ENCODE measurements around the gene C17orf114.

Gene C17orf114

DNA sequence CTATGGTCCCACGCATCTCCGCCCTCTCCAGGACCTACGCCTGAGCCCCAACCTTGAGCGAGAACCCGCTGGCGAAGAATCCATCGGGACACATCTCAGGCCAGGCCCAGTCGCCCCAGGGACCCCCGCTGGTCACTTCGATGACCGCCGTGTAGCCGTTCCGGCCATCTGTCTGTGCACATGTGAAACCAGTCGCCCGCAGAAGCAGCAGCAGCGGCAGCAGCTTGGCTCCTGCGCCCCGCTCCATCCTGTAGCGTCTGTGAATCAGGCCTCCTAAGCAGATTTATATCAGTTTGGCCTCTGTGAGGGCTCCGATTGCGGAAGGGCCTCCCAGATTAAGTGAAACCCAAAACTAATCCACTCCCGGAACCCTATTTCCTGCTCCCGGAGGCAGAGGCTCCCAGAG, 16.0 kb downstream of the C17orf114 start, which contains the start of gene VMO1:
Gene VMO1, minus strand, starts transcription at position 259 of the 406 bp plus-strand sequence. Its CDS starts 12 bp downstream, at position 247.
- Mint-ChIP-seq H3K27me3 (peaks cover 63% of the 10 kb centered on the region), H3K36me3 (ENCODE audit: low read depth) (peaks cover 2% of the 10 kb centered on the region), H3K9me3 (no peaks in the 10 kb centered on the region), H3K4me3 (peak within 1 kb of the TSS; percentile 45), H3K27ac (no peak within 1 kb of the TSS), H3K4me1 (peaks cover 25% of the 10 kb centered on the region)
- ATAC-seq (no peak), DNase-seq (no peak)

DNA sequence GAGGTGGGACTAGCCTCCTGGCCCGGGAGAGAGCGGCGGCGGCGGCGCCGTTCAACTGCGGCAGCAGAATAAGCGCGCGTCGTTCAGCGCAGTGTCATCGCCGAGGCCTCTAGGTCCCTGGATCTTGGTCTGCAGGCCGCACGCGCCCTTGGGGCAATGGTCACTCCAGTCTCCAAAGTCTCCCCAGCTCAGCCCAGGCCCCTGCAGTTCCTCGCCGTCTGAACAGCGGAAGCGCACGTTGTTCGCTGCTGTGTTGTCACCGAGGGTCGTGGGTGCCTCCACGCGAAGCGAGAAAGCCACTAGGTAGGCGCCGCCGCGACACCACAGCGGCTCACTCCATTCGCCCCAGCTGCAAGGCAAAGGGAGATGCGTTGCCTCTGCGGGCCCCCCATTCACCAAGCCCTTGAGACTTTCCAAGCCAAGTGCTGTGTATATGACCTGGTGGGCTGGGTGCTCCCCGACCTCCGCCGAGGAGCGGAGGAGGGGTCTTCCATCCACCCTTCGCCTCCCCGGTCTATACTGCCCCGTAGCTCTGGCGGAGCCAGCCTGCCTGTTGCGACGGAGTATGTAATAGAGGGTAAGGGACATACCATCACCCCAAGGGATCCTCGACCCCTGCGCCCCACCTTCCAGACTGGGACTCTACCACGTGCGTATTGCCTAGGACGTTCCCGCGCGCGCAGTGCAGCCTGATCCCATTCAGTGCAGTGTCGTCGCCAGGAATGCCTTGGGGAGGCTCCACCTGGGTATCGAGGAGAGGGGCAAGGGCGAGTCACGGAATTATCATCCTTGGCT, 16.6 kb downstream of the C17orf114 start:
- Mint-ChIP-seq H3K4me3 (peak overlapping the region; percentile 45), H3K36me3 (ENCODE audit: low read depth) (peaks cover 2% of the 10 kb centered on the region), H3K9me3 (no peaks in the 10 kb centered on the region), H3K27ac (no peak overlapping the region), H3K4me1 (peaks cover 19% of the 10 kb centered on the region), H3K27me3 (peaks cover 68% of the 10 kb centered on the region)
- no peak for ATAC-seq
- no peak for DNase-seq

DNA sequence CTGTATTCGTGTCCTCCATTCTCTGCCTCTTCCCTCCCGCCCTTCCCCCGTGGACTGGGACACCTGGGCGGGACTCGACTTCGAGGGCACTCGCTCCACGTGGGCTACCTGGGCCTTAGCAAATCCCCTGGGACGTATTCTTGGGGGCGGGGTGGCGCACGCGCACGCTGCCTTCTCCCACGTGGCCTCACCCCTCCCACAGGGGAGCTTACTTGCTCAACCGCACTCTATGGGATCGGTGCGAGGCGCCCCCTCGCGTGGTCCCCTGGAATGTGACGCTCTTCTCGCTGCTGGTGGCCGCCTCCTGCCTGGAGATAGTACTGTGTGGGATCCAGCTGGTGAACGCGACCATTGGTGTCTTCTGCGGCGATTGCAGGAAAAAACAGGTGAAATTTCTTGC, 19.5 kb downstream of the C17orf114 start:
- DNase-seq = no peak
- peak; percentile 39 for ATAC-seq
- Mint-ChIP-seq H3K4me3 (no peak overlapping the region), H3K36me3 (ENCODE audit: low read depth) (no peaks in the 10 kb centered on the region), H3K9me3 (no peaks in the 10 kb centered on the region), H3K27me3 (peaks cover 68% of the 10 kb centered on the region), H3K27ac (no peak overlapping the region), H3K4me1 (peaks cover 14% of the 10 kb centered on the region)

- Mint-ChIP-seq H3K4me1 (peaks cover 2% of the 10 kb centered on the region), H3K36me3 (ENCODE audit: low read depth) (no peaks in the 10 kb centered on the region), H3K9me3 (no peaks in the 10 kb centered on the region), H3K4me3 (no peak overlapping the region), H3K27me3 (peaks cover 47% of the 10 kb centered on the region), H3K27ac (no peak overlapping the region)
- ATAC-seq (no peak), DNase-seq (no peak)
Measured at GRCh38 chr17:4780325-4780955, 21.7 kb downstream of the C17orf114 start.

- Mint-ChIP-seq H3K4me1 (no peaks in the 10 kb centered on the region), H3K4me3 (no peak overlapping the region), H3K27me3 (peaks cover 28% of the 10 kb centered on the region), H3K27ac (no peak overlapping the region), H3K36me3 (ENCODE audit: low read depth) (no peaks in the 10 kb centered on the region), H3K9me3 (no peaks in the 10 kb centered on the region)
- DNase-seq (no peak), ATAC-seq (no peak)
Measured at GRCh38 chr17:4777969-4778760, 24.0 kb downstream of the C17orf114 start.

GRCh38 chr17:4772235-4772613, 29.9 kb downstream of the C17orf114 start:
- Mint-ChIP-seq H3K27ac (no peak overlapping the region), H3K27me3 (peaks cover 4% of the 10 kb centered on the region), H3K4me3 (no peak overlapping the region), H3K4me1 (peaks cover 5% of the 10 kb centered on the region), H3K9me3 (no peaks in the 10 kb centered on the region), H3K36me3 (ENCODE audit: low read depth) (no peaks in the 10 kb centered on the region)
- ATAC-seq = no peak
- DNase-seq = no peak

DNA sequence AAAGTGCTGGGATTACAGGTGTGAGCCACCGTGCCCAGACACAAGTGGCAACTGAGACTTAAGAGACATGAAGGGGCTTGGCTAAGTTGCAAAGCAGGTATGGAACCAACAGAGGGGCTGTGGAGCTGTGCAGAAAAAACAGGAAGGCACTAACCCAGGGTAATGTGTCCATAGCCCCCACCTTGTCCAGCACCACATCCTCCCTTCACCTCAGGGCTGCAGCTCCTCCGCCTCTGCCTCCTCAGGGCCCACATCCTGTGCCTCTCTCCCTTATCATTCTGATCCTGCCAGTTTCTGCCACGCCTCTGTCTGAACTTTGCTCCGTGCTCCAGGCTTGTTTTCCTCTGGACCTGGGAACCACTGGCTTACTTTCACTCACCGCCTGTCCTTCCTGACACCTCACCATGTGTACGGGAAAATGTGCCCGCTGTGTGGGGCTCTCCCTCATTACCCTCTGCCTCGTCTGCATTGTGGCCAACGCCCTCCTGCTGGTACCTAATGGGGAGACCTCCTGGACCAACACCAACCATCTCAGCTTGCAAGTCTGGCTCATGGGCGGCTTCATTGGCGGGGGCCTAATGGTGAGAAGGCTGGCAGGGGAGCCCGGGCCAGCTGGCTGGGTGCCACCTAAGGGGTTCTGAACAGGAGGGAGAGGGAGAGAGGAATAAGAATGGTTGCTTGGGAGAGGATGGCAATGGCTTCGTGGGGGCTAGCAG, 30.5 kb downstream of the C17orf114 start, which contains the start of gene TM4SF5:
Gene TM4SF5, plus strand, starts transcription at position 368 of the 716 bp plus-strand sequence. Its CDS starts 37 bp downstream, at position 405.
- Mint-ChIP-seq H3K36me3 (ENCODE audit: low read depth) (no peaks in the 10 kb centered on the region), H3K4me1 (peaks cover 5% of the 10 kb centered on the region), H3K27ac (peak within 1 kb of the TSS; percentile 37), H3K9me3 (no peaks in the 10 kb centered on the region), H3K27me3 (peaks cover 4% of the 10 kb centered on the region), H3K4me3 (no peak within 1 kb of the TSS)
- ATAC-seq (no peak), DNase-seq (no peak)

DNA sequence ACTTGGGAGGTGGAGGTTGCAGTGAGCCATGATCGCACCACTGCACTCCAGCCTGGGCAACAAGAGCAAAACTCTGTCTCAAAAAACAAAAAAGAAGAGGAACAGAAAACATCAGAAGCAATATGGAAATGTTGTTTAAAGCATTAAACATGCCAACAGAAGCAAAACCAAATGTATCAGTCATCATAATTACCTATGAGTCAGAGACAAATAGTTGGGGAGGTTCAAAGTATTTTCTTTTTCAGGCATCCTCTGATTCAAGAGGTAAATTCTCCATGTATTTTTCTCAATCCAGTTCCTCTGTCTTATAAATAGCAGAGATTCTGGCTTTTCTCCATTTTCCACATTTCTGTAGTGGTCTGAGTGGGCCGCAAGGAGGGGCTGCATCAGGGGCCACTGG, 32.5 kb downstream of the C17orf114 start:
- H3K4me1 Mint-ChIP-seq = peaks cover 5% of the 10 kb centered on the region

DNA sequence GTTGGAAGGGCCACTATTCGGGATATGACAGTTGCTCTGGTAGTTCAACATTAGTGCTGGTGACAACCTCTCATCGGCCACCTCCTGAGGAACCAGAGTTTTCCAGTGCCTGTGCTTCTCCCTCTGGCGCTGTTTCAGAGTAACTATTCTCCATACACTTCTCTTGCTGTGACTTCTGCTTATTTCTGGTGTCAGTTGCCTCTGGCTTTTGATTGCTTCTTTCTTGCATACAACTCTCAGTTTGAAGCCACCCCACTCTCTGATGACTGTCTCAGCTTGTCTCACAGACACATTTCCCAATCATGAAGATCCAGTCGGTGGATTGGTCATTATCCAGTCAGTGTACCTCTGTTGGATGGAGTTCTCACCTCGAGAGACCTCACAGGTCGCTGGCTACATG, 33.8 kb downstream of the C17orf114 start:
- peaks cover 5% of the 10 kb centered on the region for H3K4me1 Mint-ChIP-seq
- H3K27me3 Mint-ChIP-seq = peaks cover 4% of the 10 kb centered on the region
- no peaks in the 10 kb centered on the region for H3K9me3 Mint-ChIP-seq
- no peak for ATAC-seq
- no peaks in the 10 kb centered on the region for H3K36me3 Mint-ChIP-seq (ENCODE audit: low read depth)
- H3K4me3 Mint-ChIP-seq = no peak overlapping the region
- no peak for DNase-seq
- no peak overlapping the region for H3K27ac Mint-ChIP-seq

More for the DNA sequence above, 32.5 kb downstream of the C17orf114 start:
- Mint-ChIP-seq H3K9me3 (no peaks in the 10 kb centered on the region), H3K4me3 (no peak overlapping the region), H3K36me3 (ENCODE audit: low read depth) (no peaks in the 10 kb centered on the region), H3K27ac (no peak overlapping the region), H3K27me3 (peaks cover 4% of the 10 kb centered on the region)
- DNase-seq = no peak
- no peak for ATAC-seq

DNA sequence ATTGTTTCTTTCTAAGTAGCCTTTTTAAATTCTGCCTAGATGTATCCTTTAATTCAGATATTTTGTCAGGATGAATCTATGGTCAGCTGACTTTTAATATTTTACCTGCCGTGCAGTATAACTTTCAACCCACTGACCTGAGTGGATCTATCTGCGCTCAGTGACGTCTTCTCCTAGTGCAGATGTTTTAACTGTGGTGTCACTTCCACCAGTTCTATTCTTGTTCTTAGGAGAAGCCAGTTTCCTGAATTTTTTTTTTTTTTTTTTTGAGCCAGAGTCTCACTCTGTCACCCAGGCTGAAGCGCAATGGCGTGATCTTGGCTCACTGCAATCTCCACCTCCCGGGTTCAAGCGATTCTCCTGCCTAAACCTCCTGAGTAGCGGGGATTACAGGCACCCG, 35.4 kb downstream of the C17orf114 start:
- Mint-ChIP-seq H3K4me3 (no peak overlapping the region), H3K27ac (no peak overlapping the region), H3K4me1 (peaks cover 4% of the 10 kb centered on the region), H3K36me3 (ENCODE audit: low read depth) (no peaks in the 10 kb centered on the region), H3K27me3 (peaks cover 4% of the 10 kb centered on the region), H3K9me3 (no peaks in the 10 kb centered on the region)
- DNase-seq (no peak), ATAC-seq (no peak)

DNA sequence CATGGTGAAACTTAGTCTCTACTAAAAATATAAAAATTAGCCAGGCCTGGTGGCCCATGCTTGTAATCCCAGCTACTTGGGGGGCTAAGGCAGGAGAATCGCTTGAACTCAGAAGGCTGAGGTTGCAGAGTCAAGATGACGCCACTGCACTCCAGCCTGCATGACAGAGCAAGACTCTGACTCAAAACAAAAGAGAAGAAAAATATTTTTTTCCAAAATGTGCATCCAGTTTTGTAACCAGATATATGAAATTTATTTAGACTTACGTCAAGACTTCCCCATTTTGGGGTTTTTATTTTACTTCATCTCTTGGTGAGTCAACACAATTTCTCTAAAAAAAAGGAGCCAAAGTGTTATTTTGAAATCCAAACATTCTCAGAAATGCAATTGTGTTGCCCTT, 35.9 kb downstream of the C17orf114 start:
- Mint-ChIP-seq H3K27ac (no peak overlapping the region), H3K4me1 (peaks cover 2% of the 10 kb centered on the region), H3K4me3 (no peak overlapping the region), H3K36me3 (ENCODE audit: low read depth) (no peaks in the 10 kb centered on the region), H3K27me3 (peaks cover 4% of the 10 kb centered on the region), H3K9me3 (no peaks in the 10 kb centered on the region)
- ATAC-seq (no peak), DNase-seq (no peak)

DNA sequence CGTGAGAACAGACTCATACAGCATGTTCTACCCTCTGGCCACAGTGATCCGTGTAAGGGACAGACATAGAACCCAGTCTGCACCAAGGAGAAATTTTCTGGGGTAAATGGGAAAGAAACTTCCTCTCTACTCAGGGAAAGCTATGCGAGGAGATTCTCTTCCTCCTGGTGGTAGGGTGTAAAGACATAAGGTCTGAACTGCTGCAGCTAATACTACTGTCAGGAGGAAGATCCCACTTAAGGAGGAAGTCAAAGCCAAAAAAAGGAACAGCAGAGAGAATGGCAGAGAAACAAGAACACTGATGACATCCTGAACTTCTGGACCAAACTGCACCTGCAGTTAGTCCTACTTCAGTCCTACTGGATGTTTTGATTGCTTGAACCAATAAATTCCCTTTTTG, 37.5 kb downstream of the C17orf114 start:
- ATAC-seq (no peak), DNase-seq (no peak)
- H3K27ac Mint-ChIP-seq = no peak overlapping the region
- H3K4me1 Mint-ChIP-seq = peaks cover 2% of the 10 kb centered on the region
- peaks cover 4% of the 10 kb centered on the region for H3K27me3 Mint-ChIP-seq
- no peak overlapping the region for H3K4me3 Mint-ChIP-seq
- H3K9me3 Mint-ChIP-seq = no peaks in the 10 kb centered on the region
- no peaks in the 10 kb centered on the region for H3K36me3 Mint-ChIP-seq (ENCODE audit: low read depth)

- no peaks in the 10 kb centered on the region for H3K4me1 Mint-ChIP-seq
- H3K36me3 Mint-ChIP-seq (ENCODE audit: low read depth) = no peaks in the 10 kb centered on the region
- no peak for ATAC-seq
- H3K27ac Mint-ChIP-seq = no peak overlapping the region
- DNase-seq = no peak
- no peak overlapping the region for H3K4me3 Mint-ChIP-seq
- no peaks in the 10 kb centered on the region for H3K9me3 Mint-ChIP-seq
- H3K27me3 Mint-ChIP-seq = peaks cover 4% of the 10 kb centered on the region
Measured at GRCh38 chr17:4759776-4760236, 42.3 kb downstream of the C17orf114 start.

DNA sequence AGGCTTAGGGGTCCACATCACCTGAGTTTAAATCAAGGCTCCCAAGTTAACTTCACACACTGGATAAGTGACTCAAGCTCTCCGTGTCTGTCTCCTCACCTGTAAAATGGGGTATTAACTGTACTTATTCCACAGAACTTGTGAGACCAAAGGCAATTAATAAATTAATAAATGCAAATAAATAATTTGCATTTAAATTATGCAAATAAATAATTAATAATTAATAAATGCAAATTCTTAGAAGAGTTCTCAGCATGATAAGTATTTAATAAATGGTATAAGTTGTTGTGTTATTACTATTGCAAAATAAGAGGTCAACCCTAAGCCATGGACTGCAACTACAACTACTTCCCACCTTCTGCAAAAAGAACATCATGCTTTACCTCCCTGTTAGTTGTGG, 48.7 kb downstream of the C17orf114 start:
- Mint-ChIP-seq H3K9me3 (no peaks in the 10 kb centered on the region), H3K4me3 (no peak overlapping the region), H3K27me3 (peaks cover 25% of the 10 kb centered on the region), H3K27ac (no peak overlapping the region), H3K36me3 (ENCODE audit: low read depth) (no peaks in the 10 kb centered on the region), H3K4me1 (peaks cover 1% of the 10 kb centered on the region)
- ATAC-seq = no peak
- DNase-seq = no peak
